DND-41 (cell line): ENCODE measurements around the gene NODAL.

Source experiments
- ATAC-seq: fragments of 200-7000 bp; cut with Tn5 transposase; 3 replicates; pipeline ENCODE4 v1.9.1; 2021; ENCODE audit warnings: low read depth; ENCODE audit not compliant: insufficient read depth
- DNase-seq: peaks from one replicate; pipeline ENCODE4 v3.0.0-alpha.2; 2020
- H2AFZ ChIP-seq: 2 replicates; pipeline ENCODE4 v1.6.0; 2012; ENCODE audit warnings: low read depth, low read length
- H3K27ac ChIP-seq: 2 replicates; pipeline ENCODE4 v1.5.1; 2012; ENCODE audit warnings: low read length, inconsistent platforms
- H3K27me3 ChIP-seq: fragments of 200-600 bp; sonication (generic); 2 replicates; pipeline ENCODE4 v1.6.0; 2012; ENCODE audit warnings: low read length, mild to moderate bottlenecking, inconsistent platforms; ENCODE audit not compliant: insufficient read depth, poor library complexity
- H3K36me3 ChIP-seq: 2 replicates; pipeline ENCODE4 v1.5.1; 2012; ENCODE audit warnings: low read length, inconsistent platforms; ENCODE audit not compliant: insufficient read depth
- H3K4me1 ChIP-seq: 2 replicates; pipeline ENCODE4 v1.5.1; 2012; ENCODE audit warnings: mild to moderate bottlenecking, low read length; ENCODE audit not compliant: insufficient read depth
- H3K4me2 ChIP-seq: 2 replicates; pipeline ENCODE4 v1.6.0; 2012; ENCODE audit warnings: mild to moderate bottlenecking, moderate library complexity, low read length, inconsistent platforms; ENCODE audit not compliant: insufficient read depth
- H3K4me3 ChIP-seq, 2 experiments: fragments of 200-600 bp in 1 of 2; shearing (Covaris generic) in 1 of 2; 2 replicates each; pipeline ENCODE4 v1.5.1; 2012 to 2016; ENCODE audit warnings: inconsistent platforms in 2 of 2, low read length in 2 of 2, mild to moderate bottlenecking in 2 of 2, low read depth in 1 of 2, moderate library complexity in 1 of 2
- H3K79me2 ChIP-seq: 2 replicates; pipeline ENCODE4 v1.6.0; 2012; ENCODE audit warnings: low read length, inconsistent platforms; ENCODE audit not compliant: insufficient read depth
- H3K9ac ChIP-seq: 2 replicates; pipeline ENCODE4 v1.6.0; 2012; ENCODE audit warnings: low read depth, mild to moderate bottlenecking, inconsistent platforms, low read length, moderate library complexity
- H3K9me3 ChIP-seq: 2 replicates; pipeline ENCODE4 v1.5.1; 2012; ENCODE audit warnings: low read length, moderate library complexity, mild to moderate bottlenecking, inconsistent platforms; ENCODE audit not compliant: insufficient read depth, severe bottlenecking
- H4K20me1 ChIP-seq: 2 replicates; pipeline ENCODE4 v1.6.0; 2012; ENCODE audit warnings: low read length; ENCODE audit not compliant: insufficient read depth
- EZH2 ChIP-seq: IDR thresholded peaks from 3 replicates; pipeline ENCODE4 v1.6.1; 2012; ENCODE audit warnings: borderline replicate concordance, low read depth, mild to moderate bottlenecking, moderate library complexity, low read length, inconsistent platforms; ENCODE audit not compliant: severe bottlenecking
- TF ChIP-seq, protein P1 (sequence below): IDR thresholded peaks from 2 replicates; pipeline ENCODE4 v1.5.1; 2012; ENCODE audit warnings: borderline replicate concordance, low read length, moderate library complexity, mild to moderate bottlenecking; ENCODE audit not compliant: poor library complexity, severe bottlenecking; ENCODE audit errors: extremely low read depth

The NODAL gene

DNA sequence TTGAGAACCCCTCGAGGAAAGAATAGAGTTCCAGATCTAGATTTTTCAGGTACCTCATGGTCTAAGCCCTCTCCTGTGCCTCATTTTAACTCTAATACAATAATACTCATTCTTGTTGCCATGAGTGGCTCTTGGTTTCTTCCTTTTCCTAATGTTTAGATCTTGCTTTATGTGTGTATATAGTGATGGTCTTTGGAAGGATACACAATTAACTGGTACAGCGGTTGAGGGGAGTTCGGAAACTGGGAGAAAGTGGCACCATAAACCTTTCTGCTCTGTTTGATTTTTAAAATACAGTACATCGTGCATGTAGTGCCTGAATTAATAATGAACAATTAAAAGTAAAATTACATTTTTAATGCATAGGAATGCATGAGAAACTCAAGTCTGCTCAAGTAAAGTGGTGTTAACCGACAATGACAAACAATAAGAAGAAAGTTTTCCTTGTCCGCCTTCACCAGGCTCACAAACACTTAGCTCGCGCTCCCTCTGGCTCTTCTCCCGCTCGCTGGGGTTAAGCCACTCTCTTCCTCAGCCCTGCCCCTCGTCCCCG is 37.9 kb downstream of the NODAL start:
- TF ChIP-seq EZH2 = no peak
- TF ChIP-seq, protein P1, sequence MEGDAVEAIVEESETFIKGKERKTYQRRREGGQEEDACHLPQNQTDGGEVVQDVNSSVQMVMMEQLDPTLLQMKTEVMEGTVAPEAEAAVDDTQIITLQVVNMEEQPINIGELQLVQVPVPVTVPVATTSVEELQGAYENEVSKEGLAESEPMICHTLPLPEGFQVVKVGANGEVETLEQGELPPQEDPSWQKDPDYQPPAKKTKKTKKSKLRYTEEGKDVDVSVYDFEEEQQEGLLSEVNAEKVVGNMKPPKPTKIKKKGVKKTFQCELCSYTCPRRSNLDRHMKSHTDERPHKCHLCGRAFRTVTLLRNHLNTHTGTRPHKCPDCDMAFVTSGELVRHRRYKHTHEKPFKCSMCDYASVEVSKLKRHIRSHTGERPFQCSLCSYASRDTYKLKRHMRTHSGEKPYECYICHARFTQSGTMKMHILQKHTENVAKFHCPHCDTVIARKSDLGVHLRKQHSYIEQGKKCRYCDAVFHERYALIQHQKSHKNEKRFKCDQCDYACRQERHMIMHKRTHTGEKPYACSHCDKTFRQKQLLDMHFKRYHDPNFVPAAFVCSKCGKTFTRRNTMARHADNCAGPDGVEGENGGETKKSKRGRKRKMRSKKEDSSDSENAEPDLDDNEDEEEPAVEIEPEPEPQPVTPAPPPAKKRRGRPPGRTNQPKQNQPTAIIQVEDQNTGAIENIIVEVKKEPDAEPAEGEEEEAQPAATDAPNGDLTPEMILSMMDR = no peak
- ATAC-seq (peak; percentile 86), DNase-seq (no peak)
- Histone ChIP-seq H3K9me3 (no peaks in the 10 kb centered on the region), H4K20me1 (peaks cover 28% of the 10 kb centered on the region), H3K4me3 (peak overlapping the region; percentile 30 to 75; a peak in 3 of 4 replicates), H3K79me2 (peaks cover 33% of the 10 kb centered on the region), H3K4me2 (peak overlapping the region; percentile 85), H3K27ac (peak overlapping the region; percentile 79), H3K4me1 (peaks cover 27% of the 10 kb centered on the region), H2AFZ (peak overlapping the region; percentile 99), H3K9ac (peak overlapping the region; percentile 93), H3K36me3 (peaks cover 12% of the 10 kb centered on the region), H3K27me3 (no peaks in the 10 kb centered on the region)

DNA sequence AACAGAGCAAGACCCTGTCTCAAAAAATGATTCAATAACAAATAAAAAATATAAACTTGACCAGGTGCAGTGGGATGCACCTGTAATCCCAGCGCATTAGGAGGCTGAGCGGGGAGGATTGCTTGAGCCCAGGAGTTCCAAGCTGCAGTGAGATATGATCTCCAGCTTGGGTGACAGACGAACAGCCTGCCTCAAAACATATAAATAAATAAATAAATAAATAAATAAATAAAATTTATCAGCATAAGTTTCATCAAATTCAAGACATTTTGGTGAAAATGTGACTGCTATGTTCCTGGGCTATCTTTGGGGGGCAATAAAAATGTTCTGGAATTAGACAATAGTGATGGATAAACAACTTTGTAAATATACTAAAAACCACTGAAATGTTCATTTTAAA is 42.3 kb downstream of the NODAL start:
- peaks cover 8% of the 10 kb centered on the region for H3K4me1 ChIP-seq
- no peak overlapping the region for H3K27ac ChIP-seq
- no peaks in the 10 kb centered on the region for H3K36me3 ChIP-seq
- no peak overlapping the region for H3K4me3 ChIP-seq
- no peak for ATAC-seq
- TF ChIP-seq EZH2 = no peak
- TF ChIP-seq, protein P1 = no peak
- H2AFZ ChIP-seq = no peak overlapping the region
- no peaks in the 10 kb centered on the region for H3K27me3 ChIP-seq
- H3K79me2 ChIP-seq = peaks cover 1% of the 10 kb centered on the region
- no peak overlapping the region for H3K4me2 ChIP-seq
- H3K9ac ChIP-seq = no peak overlapping the region
- H4K20me1 ChIP-seq = no peaks in the 10 kb centered on the region
- DNase-seq = no peak
- no peaks in the 10 kb centered on the region for H3K9me3 ChIP-seq

DNA sequence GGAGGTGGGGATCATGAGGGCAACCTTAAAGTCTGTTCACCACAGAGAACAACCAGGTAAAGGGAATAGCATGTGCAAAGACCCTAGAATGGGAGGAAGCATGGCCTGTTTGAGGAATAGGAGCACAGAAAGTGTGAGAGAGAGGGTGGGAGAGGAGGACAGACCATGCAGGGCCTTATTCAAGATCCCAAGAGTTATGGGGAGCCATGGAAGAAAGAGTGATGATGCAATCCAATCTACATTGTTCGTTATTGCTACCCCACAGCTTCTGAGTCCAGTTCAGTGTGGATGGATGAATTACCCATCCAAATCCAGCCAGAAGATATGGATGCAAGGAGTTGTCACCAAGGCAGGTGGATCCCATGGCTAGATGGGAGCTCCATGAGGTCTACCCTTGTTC is 45.3 kb downstream of the NODAL start:
- ATAC-seq (no peak), DNase-seq (no peak)
- H3K27me3 ChIP-seq = peaks cover 6% of the 10 kb centered on the region

More for the DNA sequence above, 45.3 kb downstream of the NODAL start:
- Histone ChIP-seq H4K20me1 (no peaks in the 10 kb centered on the region), H3K36me3 (no peaks in the 10 kb centered on the region), H3K9me3 (no peaks in the 10 kb centered on the region), H2AFZ (no peak overlapping the region), H3K79me2 (no peaks in the 10 kb centered on the region), H3K4me3 (no peak overlapping the region), H3K27ac (no peak overlapping the region), H3K4me1 (no peaks in the 10 kb centered on the region), H3K4me2 (no peak overlapping the region), H3K9ac (no peak overlapping the region)
- no peak for TF ChIP-seq EZH2
- TF ChIP-seq, protein P1 = no peak
